GM12872 (cell line): Measurements from ENCODE around the gene ZSCAN21.

Experiments used
- CTCF ChIP-seq: IDR thresholded peaks from 3 replicates; pipeline ENCODE4 v1.5.1; 2011; ENCODE audit warnings: low read depth, mild to moderate bottlenecking, low read length, moderate library complexity; ENCODE audit not compliant: insufficient read depth

Gene ZSCAN21

GRCh38 chr7:100095289-100095688 lies 45.7 kb downstream of the ZSCAN21 start:
- no peak for TF ChIP-seq CTCF

GRCh38 chr7:100095704-100096103 lies 46.1 kb downstream of the ZSCAN21 start:
- no peak for TF ChIP-seq CTCF

GRCh38 chr7:100098913-100099312 lies 49.3 kb downstream of the ZSCAN21 start:
- no peak for TF ChIP-seq CTCF

GRCh38 chr7:100099452-100099851 lies 49.9 kb downstream of the ZSCAN21 start:
- TF ChIP-seq CTCF: no peak

GRCh38 chr7:100100420-100101015 lies 50.9 kb downstream of the ZSCAN21 start:
- no peak for TF ChIP-seq CTCF

- TF ChIP-seq CTCF: no peak
Observed at GRCh38 chr7:100101016-100101862, 51.7 kb downstream of the ZSCAN21 start, which contains the start of the genes AP4M1 and MCM7. Gene AP4M1 (plus strand): TSS chr7:100101643. CDS start chr7:100101715, 72 bp downstream. Gene MCM7 (minus strand): TSS chr7:100101397. CDS start chr7:100101294, 103 bp downstream.

GRCh38 chr7:100102950-100103840 lies 53.6 kb downstream of the ZSCAN21 start:
- TF ChIP-seq CTCF: no peak
